IgD-negative memory B cell (primary cell): ENCODE data around the gene DAAM1. TPM values are rescaled to one million over a fixed set of nuclear protein-coding genes. Genes with fewer than 3 reads are reported as not detected.
A peak's percentile ranks its signal among the peaks of the same experiment; 100 is the strongest.

Source experiments
- H3K27ac Mint-ChIP-seq, 3 donors: one replicate each; pipeline ENCODE4 v1.8.0; 2020 to 2022; ENCODE audit warnings: mild to moderate bottlenecking in 3 of 3, mixed read lengths in 3 of 3, moderate library complexity in 1 of 3
- H3K27me3 Mint-ChIP-seq: one replicate; pipeline ENCODE4 v1.8.0; 2021; ENCODE audit warnings: mixed read lengths
- H3K36me3 Mint-ChIP-seq: one replicate; pipeline ENCODE4 v1.8.0; 2020; ENCODE audit warnings: mild to moderate bottlenecking, mixed read lengths
- H3K4me1 Mint-ChIP-seq, 3 donors: one replicate each; pipeline ENCODE4 v1.8.0; 2020 to 2022; ENCODE audit warnings: mixed read lengths in 3 of 3, mild to moderate bottlenecking in 1 of 3
- H3K4me3 Mint-ChIP-seq, 4 donors: one replicate each; pipeline ENCODE4 v1.8.0; 2020 to 2022; ENCODE audit warnings: mild to moderate bottlenecking in 4 of 4, mixed read lengths in 4 of 4, moderate library complexity in 3 of 4
- H3K9me3 Mint-ChIP-seq, 3 donors: one replicate each; pipeline ENCODE4 v1.8.0; 2020 to 2021; ENCODE audit warnings: mixed read lengths in 3 of 3, mild to moderate bottlenecking in 1 of 3
- polyA plus RNA-seq: library from polyadenylated mRNA; unstranded; fragments of 300-500 nt; fragmentation: Illumina TruSeq; gene quantifications from one replicate; pipeline ENCODE4 v1.2.3, GENCODE V29; 2021

DAAM1 gene
- polyA plus RNA-seq, 1 donor from 2014 or later, result 42.2 TPM

DNA sequence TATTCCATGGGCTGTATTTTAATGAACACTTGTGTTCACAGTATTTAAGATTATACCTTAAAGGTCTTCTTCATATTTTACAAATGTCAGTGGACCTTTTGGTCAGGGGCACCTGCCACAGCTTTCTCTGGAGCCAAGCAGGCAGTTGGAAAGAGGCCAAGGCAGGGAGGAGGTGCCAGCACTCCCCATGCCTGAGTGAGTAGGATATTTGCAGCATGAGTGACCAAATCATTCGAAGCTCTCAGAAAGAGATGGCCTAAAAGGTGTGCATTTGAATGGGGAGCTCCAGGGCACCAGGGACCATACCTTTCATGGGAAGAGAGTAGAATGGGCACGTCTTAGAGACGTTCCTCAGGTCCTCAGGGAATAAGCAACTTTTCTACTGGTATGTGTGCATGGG lies 155.1 kb downstream of the DAAM1 start:
- no peak overlapping the region for H3K27ac Mint-ChIP-seq
- H3K36me3 Mint-ChIP-seq, result peaks cover 23% of the 10 kb centered on the region
- H3K27me3 Mint-ChIP-seq, result no peaks in the 10 kb centered on the region
- H3K4me3 Mint-ChIP-seq, result no peak overlapping the region
- no peaks in the 10 kb centered on the region for H3K9me3 Mint-ChIP-seq
- peaks cover 3 to 10% (median 5%) of the 10 kb centered on the region in 3 donors for H3K4me1 Mint-ChIP-seq

DNA sequence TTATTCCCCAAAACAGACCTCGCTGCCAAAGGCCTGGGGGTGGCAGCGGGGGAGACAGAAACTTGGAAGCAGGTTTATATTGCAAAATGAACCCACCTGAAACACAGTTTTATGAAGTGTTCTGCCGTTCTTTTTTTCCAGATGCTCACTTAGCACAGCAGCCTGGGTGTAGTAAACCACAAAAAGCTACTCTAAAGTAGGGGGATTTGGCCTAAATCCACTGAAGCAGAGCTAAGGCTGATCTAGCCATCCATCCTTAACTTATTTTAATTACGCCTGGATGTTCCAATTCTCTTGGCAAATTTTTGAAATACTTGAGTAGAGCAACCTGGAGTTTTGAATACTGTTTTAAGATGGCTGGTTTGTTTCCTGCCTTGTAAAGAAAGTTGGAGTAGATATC lies 155.5 kb downstream of the DAAM1 start:
- Mint-ChIP-seq H3K27me3 (no peaks in the 10 kb centered on the region), H3K27ac (no peak overlapping the region), H3K4me1 (peaks cover 3 to 10% (median 5%) of the 10 kb centered on the region in 3 donors), H3K4me3 (no peak overlapping the region), H3K36me3 (peaks cover 23% of the 10 kb centered on the region), H3K9me3 (no peaks in the 10 kb centered on the region)

DNA sequence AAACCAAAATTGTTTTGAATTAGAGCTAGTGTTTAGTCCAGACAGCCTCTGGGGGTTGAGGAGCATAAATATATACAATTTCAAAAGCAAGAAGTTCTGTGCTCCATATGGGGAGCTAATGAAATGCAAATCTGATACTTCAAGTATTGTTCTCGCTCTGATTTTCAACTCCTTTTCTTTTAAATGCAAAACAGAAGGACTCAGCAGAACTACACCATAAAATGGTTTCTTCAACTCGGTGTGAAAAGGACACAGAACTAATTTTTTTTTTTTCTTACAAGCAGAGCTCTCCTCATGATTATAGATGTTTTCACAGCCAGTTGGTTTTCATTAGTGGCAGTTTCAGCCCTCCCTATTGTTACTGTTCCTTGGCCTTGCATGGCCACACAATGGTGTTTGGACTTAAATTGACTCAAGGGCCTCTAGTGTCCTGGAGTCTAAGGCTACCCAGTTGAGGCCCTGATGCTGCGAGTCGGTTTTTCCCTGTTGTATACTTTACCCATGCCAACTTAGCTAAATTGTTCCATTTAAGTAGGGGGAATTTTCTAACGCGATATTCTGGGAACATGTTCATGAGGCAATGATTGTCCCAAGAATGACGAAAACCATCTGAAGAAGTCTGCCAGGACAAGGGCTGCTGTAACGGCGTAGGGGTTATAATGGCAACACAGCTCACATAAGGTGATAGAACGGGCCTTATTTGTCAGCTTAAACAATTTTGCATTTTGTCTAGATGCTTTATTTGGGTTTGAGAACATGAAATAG lies 156.4 kb downstream of the DAAM1 start:
- no peak overlapping the region for H3K4me3 Mint-ChIP-seq
- H3K4me1 Mint-ChIP-seq, result peaks cover 3 to 10% (median 5%) of the 10 kb centered on the region in 3 donors
- H3K36me3 Mint-ChIP-seq, result peaks cover 21% of the 10 kb centered on the region
- no peak overlapping the region for H3K27ac Mint-ChIP-seq
- H3K27me3 Mint-ChIP-seq, result no peaks in the 10 kb centered on the region
- no peaks in the 10 kb centered on the region for H3K9me3 Mint-ChIP-seq

DNA sequence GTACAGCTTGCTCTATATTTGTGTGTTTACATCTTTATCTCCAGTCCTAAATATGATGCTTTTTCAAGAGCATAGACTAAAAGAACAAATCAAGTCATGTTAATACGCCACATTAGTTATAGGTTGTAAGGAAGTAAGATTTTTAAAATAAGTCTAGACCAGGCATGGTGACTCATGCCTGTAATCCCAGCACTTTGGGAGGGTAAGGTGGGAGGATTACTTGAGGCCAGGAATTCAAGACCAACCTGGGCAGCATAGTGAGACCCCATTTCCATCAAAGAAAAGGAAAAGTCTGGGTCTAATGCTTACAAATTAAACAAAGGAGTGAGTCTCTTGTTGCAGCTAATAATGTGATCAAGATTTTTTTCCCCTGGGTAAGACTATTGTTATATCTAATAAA lies 157.9 kb downstream of the DAAM1 start:
- peaks cover 3 to 10% (median 5%) of the 10 kb centered on the region in 3 donors for H3K4me1 Mint-ChIP-seq
- H3K27me3 Mint-ChIP-seq, result no peaks in the 10 kb centered on the region
- no peaks in the 10 kb centered on the region for H3K9me3 Mint-ChIP-seq
- no peak overlapping the region for H3K4me3 Mint-ChIP-seq
- peaks cover 14% of the 10 kb centered on the region for H3K36me3 Mint-ChIP-seq
- H3K27ac Mint-ChIP-seq, result no peak overlapping the region

DNA sequence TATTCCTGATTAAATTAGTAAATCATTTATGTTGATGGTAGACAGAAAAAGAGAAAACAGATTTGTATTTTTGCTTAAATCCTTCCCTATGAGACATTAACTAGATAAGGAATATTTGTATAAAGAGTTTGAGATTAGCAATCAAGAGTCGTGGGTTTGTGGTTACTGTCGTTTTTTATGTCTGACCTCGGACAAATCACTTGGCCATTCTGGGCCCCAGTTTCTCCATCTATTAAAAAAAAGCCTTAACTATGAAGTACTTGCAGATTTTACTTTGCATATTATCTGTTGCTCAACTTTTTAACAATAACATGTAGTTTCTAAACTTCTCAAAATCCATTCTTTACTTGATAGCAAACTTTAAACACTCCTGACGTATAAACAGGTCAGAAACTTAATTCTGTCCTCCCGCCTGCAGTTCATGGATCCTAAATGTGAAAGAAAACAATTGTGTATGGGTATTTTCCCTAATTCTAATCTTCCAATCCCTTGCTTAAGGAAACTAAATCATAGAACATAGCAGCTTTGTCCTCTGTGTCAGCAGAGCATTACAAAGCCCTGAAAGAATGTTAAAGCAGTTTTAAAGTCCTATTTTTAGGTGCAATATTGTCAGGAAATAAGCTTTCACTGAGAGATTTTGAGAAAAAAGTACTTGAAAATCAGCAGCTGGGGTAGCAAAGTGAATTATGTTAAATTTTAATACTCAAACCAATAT lies 158.5 kb downstream of the DAAM1 start:
- Mint-ChIP-seq H3K27me3 (no peaks in the 10 kb centered on the region), H3K4me3 (no peak overlapping the region), H3K4me1 (peaks cover 3 to 10% (median 5%) of the 10 kb centered on the region in 3 donors), H3K9me3 (no peaks in the 10 kb centered on the region), H3K27ac (peak overlapping the region in 1 of 3 donors; percentile 10), H3K36me3 (peaks cover 14% of the 10 kb centered on the region)

DNA sequence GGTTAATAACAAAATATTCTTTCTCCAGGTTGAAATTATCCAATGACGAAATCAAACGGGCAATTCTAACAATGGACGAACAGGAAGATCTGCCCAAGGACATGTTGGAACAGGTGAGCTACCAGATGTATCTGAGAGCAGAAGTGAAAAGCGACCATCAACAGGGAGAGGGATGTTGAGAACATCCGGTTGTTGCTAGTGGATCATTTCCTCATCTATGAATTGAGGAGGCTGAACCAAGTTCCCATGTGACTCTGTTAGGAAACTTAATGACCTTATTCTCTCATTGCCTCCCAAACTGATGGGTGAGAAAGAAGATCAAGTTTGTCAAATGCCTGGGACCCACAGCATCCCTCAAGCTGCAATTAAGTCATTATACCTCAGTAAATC lies 159.0 kb downstream of the DAAM1 start:
- Mint-ChIP-seq H3K4me1 (peaks cover 3 to 10% (median 8%) of the 10 kb centered on the region in 3 donors), H3K27ac (peak overlapping the region in 1 of 3 donors; percentile 10), H3K36me3 (peaks cover 14% of the 10 kb centered on the region), H3K4me3 (no peak overlapping the region), H3K9me3 (no peaks in the 10 kb centered on the region), H3K27me3 (no peaks in the 10 kb centered on the region)

DNA sequence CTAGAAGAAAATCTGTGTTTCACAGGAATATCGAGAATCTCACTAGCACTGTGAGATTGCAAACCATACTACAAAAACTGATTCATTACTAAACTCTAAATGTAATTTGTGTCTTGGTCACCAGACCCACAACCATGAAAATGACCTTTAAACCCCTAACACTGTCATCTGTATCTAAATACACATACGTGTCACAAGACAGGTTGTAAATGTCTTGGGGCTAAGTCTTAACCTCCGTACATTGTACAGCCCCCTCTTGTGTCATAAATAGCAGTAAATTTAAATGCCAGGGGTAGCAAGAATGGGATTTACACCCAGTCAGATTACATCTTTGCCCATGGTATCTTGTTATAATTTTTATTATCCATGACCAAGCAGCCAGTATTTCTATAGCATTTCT lies 159.4 kb downstream of the DAAM1 start:
- no peak overlapping the region for H3K4me3 Mint-ChIP-seq
- H3K27me3 Mint-ChIP-seq, result no peaks in the 10 kb centered on the region
- H3K4me1 Mint-ChIP-seq, result peaks cover 3 to 10% (median 9%) of the 10 kb centered on the region in 3 donors
- no peaks in the 10 kb centered on the region for H3K9me3 Mint-ChIP-seq
- peaks cover 14% of the 10 kb centered on the region for H3K36me3 Mint-ChIP-seq
- no peak overlapping the region for H3K27ac Mint-ChIP-seq

DNA sequence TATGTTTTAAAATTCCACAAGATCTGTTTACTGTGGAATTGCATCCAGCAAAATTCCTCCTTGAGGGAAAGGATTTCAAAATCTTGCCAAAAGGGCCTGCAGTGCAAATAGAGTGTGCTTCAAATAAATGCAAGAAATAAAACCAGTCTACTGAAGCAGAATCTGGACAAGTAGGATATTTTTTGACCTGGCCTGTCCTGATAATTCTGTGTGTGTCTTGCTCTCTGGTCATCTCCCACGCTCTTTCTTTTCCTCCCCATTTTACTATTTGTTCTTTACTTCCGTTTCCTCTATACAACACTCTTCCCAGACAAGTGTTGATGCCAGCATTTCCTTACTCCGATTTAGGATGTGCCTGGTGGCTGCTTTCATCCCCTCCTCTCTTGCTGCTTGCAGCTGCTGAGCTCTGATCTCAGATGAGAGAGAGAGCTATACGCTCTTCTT lies 160.8 kb downstream of the DAAM1 start:
- Mint-ChIP-seq H3K27me3 (no peaks in the 10 kb centered on the region), H3K27ac (no peak overlapping the region), H3K36me3 (peaks cover 14% of the 10 kb centered on the region), H3K4me3 (no peak overlapping the region), H3K4me1 (peaks cover 12 to 21% (median 12%) of the 10 kb centered on the region in 3 donors), H3K9me3 (no peaks in the 10 kb centered on the region)

DNA sequence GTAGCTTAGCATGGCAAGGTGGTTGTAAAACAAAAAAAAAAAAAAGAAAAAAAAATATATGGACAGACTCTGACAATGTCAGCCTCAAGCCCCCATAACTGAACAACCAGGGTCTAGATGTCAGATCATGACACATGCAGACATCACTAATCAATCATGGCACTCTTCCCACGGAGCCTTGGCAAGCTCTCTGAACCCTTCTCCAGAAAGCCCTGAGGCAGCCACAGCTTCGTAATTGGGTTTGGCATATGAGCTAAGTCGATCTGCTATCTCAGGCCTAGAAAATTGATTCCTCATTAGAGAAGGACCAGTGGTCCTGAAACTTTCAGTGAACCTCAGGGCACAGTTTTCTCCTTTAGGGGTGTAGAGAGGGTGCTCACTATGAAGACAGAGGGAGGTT lies 164.5 kb downstream of the DAAM1 start:
- peak overlapping the region in 1 of 3 donors; percentile 55 for H3K27ac Mint-ChIP-seq
- peaks cover 36 to 53% (median 37%) of the 10 kb centered on the region in 3 donors for H3K4me1 Mint-ChIP-seq
- H3K4me3 Mint-ChIP-seq, result no peak overlapping the region
- H3K9me3 Mint-ChIP-seq, result no peaks in the 10 kb centered on the region
- no peaks in the 10 kb centered on the region for H3K27me3 Mint-ChIP-seq
- H3K36me3 Mint-ChIP-seq, result peaks cover 6% of the 10 kb centered on the region

DNA sequence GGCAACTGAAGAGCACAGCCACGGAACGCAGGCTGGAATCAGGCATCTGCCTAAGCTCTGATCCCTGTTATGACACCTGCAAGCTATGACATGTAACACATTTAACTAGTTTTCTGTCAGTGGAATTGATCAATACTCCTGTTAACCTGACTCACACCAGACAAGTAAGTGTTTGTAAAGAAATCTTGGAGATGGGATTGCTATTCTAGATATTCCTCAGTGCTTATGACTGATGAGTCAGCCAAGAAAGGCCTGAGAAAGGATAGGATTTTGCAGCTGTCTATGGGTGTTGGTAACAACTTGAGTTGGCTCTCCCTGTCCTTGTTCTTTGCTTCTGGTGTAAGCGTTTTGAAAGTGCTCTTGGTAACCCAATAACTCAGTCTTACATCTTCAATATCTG lies 166.2 kb downstream of the DAAM1 start:
- Mint-ChIP-seq H3K36me3 (peaks cover 10% of the 10 kb centered on the region), H3K27me3 (no peaks in the 10 kb centered on the region), H3K4me3 (peak overlapping the region in 1 of 4 donors; percentile 32), H3K27ac (no peak overlapping the region), H3K9me3 (no peaks in the 10 kb centered on the region), H3K4me1 (peaks cover 48 to 64% (median 52%) of the 10 kb centered on the region in 3 donors)

DNA sequence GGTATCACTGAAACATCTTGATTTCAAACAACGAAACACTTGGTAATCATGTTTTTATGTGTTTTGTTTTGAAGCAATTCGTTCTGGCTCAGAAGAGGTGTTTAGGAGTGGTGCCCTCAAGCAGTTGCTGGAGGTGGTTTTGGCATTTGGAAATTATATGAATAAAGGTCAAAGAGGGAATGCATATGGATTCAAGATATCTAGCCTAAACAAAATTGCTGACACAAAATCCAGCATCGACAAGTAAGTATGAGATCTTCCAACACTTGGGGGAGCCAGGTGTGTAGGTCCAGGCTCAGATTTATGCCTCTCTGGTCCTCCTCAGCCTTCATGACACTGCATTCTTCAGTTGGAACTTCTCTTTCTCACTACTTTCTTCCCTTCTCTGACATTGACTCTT lies 166.6 kb downstream of the DAAM1 start:
- Mint-ChIP-seq H3K36me3 (peaks cover 13% of the 10 kb centered on the region), H3K9me3 (no peaks in the 10 kb centered on the region), H3K27me3 (no peaks in the 10 kb centered on the region), H3K4me1 (peaks cover 53 to 68% (median 56%) of the 10 kb centered on the region in 3 donors), H3K4me3 (peak overlapping the region in 1 of 4 donors; percentile 32), H3K27ac (no peak overlapping the region)

DNA sequence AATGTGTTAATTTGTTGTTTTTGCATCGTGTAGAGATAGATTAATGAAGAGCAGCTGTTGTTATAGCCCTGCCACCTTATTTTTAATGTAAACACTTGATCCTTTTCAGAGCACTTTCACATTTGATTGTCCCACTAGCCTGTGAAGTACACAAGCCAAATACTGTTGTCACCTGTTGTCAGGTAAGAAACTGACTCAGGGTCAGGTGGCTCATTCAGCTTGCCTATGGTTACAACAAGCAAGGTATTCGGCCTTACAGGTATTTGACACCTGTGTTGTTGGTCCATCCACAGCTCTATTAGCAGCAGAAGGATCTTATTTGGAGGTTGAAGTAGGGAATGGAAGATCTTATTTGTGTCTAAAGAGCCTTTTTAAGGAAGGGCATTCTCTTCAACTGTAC lies 167.8 kb downstream of the DAAM1 start:
- H3K27me3 Mint-ChIP-seq, result no peaks in the 10 kb centered on the region
- H3K27ac Mint-ChIP-seq, result peak overlapping the region; percentile 4 to 96 (median 56)
- peaks cover 13% of the 10 kb centered on the region for H3K36me3 Mint-ChIP-seq
- H3K4me1 Mint-ChIP-seq, result peaks cover 63 to 80% (median 63%) of the 10 kb centered on the region in 3 donors
- no peaks in the 10 kb centered on the region for H3K9me3 Mint-ChIP-seq
- peak overlapping the region; percentile 31 to 78 (median 72) for H3K4me3 Mint-ChIP-seq

DNA sequence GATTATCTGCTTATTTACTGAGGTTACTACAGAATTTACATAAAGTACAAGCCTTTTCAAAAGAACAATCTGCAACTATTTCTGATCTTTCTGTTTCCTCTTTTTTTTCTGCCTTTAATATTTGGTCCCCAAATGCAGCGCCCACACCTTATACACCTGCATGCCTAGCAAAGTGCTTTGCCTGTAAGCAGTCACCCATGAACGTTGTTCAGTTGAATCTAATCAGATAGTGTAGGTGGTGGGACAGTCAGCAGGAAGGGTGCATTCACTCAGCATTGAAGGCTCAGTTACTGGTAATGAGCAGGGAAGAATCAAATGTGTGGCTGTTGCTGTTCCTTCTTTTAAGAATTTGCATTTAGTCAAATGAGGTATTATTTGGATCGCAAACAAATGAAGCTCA lies 168.3 kb downstream of the DAAM1 start:
- Mint-ChIP-seq H3K9me3 (no peaks in the 10 kb centered on the region), H3K4me3 (peak overlapping the region; percentile 31 to 78 (median 72)), H3K27me3 (no peaks in the 10 kb centered on the region), H3K4me1 (peaks cover 65 to 84% (median 68%) of the 10 kb centered on the region in 3 donors), H3K27ac (peak overlapping the region; percentile 32 to 96 (median 56)), H3K36me3 (peaks cover 13% of the 10 kb centered on the region)

DNA sequence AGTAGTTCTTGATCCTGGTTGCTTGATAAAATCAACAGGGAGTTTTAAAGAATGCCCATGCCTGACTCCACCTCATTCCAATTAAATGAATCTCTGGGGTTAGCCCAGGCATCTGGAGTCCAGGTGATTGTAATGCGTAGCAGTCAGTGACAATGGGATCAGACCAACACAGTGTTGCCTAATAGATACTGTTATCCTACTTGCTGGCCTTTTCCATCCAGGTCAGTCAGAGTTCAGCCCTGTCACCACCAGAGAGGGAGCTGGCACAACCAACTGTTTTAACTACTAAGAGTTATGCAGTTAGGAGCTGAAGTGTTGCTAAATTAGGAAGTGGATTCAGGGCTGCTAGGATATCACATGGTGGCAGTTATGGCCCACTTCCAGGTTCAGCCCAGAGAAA lies 169.6 kb downstream of the DAAM1 start:
- peak overlapping the region in 2 of 4 donors; percentile 31 to 69 for H3K4me3 Mint-ChIP-seq
- no peaks in the 10 kb centered on the region for H3K9me3 Mint-ChIP-seq
- peaks cover 12% of the 10 kb centered on the region for H3K36me3 Mint-ChIP-seq
- peak overlapping the region in 2 of 3 donors; percentile 32 to 96 for H3K27ac Mint-ChIP-seq
- H3K27me3 Mint-ChIP-seq, result no peaks in the 10 kb centered on the region
- peaks cover 63 to 82% (median 73%) of the 10 kb centered on the region in 3 donors for H3K4me1 Mint-ChIP-seq

DNA sequence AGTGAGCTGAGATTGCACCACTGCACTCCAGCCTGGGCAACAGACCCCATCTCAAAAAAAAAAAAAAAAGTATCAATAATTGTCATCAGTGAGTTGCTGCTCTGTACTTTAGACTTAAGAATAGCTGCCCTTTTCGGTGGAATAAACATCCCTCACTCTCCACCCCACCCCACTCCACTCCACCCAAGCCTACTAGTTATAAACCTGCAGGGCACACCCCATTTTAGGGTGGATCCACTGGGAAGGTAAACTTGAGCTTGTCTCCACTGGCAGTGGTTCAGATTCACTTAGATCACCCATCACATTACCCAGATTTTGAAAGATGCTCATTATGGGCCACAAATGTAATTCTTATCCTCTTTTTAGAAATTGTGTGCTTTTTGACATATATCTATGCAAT lies 170.3 kb downstream of the DAAM1 start:
- H3K4me1 Mint-ChIP-seq, result peaks cover 58 to 82% (median 77%) of the 10 kb centered on the region in 3 donors
- H3K27ac Mint-ChIP-seq, result peak overlapping the region in 2 of 3 donors; percentile 8 to 70
- peak overlapping the region in 3 of 4 donors; percentile 34 to 89 (median 77) for H3K4me3 Mint-ChIP-seq
- no peaks in the 10 kb centered on the region for H3K27me3 Mint-ChIP-seq
- peaks cover 11% of the 10 kb centered on the region for H3K36me3 Mint-ChIP-seq
- no peaks in the 10 kb centered on the region for H3K9me3 Mint-ChIP-seq
